HepG2 (cell line): Measurements from ENCODE around the gene THADA. TPM values are rescaled to one million over a fixed set of nuclear protein-coding genes. Genes with fewer than 3 reads are reported as not detected.

ENCODE experiments used
- GTF3A ChIP-seq: sonication (generic); formaldehyde crosslinking; conservative IDR thresholded peaks from 2 replicates; pipeline ENCODE4 v1.4.0; 2020; ENCODE audit warnings: mild to moderate bottlenecking, missing genetic modification reagents
- HBP1 ChIP-seq: IDR thresholded peaks from 2 replicates; pipeline ENCODE4 v1.6.1; 2016; ENCODE audit warnings: low read depth, control low read depth
- RERE ChIP-seq: IDR thresholded peaks from 2 replicates; pipeline ENCODE4 v1.6.1; 2016; ENCODE audit warnings: low read depth, missing genetic modification reagents, missing compliant biosample characterization
- SOX5 ChIP-seq: IDR thresholded peaks from 2 replicates; pipeline ENCODE4 v1.6.1; 2016; ENCODE audit warnings: borderline replicate concordance
- STAT5B ChIP-seq: sonication (generic); formaldehyde crosslinking; IDR thresholded peaks from 2 replicates; pipeline ENCODE4 v1.4.0; 2020; ENCODE audit warnings: missing genetic modification reagents
- TCF7 ChIP-seq: sonication (generic); IDR thresholded peaks from 2 replicates; pipeline ENCODE4 v1.6.1; 2016; ENCODE audit warnings: antibody characterized with exemption, low read depth
- ZNF33A ChIP-seq: sonication (generic); formaldehyde crosslinking; IDR thresholded peaks from 2 replicates; pipeline ENCODE4 v1.5.1; 2020; ENCODE audit warnings: missing genetic modification reagents, mild to moderate bottlenecking, moderate library complexity, borderline replicate concordance
- ZNF367 ChIP-seq: sonication (generic); formaldehyde crosslinking; IDR thresholded peaks from 2 replicates; pipeline ENCODE4 v1.4.0; 2020; ENCODE audit warnings: missing genetic modification reagents, borderline replicate concordance
- ZNF646 ChIP-seq: sonication (generic); formaldehyde crosslinking; IDR thresholded peaks from 2 replicates; pipeline ENCODE4 v1.9.0; 2021; ENCODE audit warnings: mild to moderate bottlenecking, missing genetic modification reagents
- polyA plus RNA-seq, 8 experiments: library from polyadenylated mRNA; depleted of rRNA in 3 of 8; stranded (reverse) in 7 of 8; unstranded in 1 of 8; fragments of >200 nt; fragmentation: Illumina TruSeq in 4 of 8; extraction: Trizol in 4 of 8; gene quantifications; 2 replicates each; pipeline versions ENCODE4 v1.2.1 to v1.2.3, GENCODE V29; 2011 to 2016; ENCODE audit warnings: low read depth in 4 of 8, missing spikeins in 1 of 8, mixed read lengths in 1 of 8; ENCODE audit not compliant: insufficient read depth in 1 of 8
- total RNA-seq, 5 experiments: library from RNA; depleted of rRNA; stranded (reverse); fragments of >200 nt; fragmentation: Illumina TruSeq; extraction: Trizol; gene quantifications; 2 replicates each; pipeline ENCODE4 v1.2.3, GENCODE V29; 2016; ENCODE audit warnings: low read depth in 1 of 5
- TF ChIP-seq, protein P1 (sequence below): sonication (generic); formaldehyde crosslinking; IDR thresholded peaks from 2 replicates; pipeline ENCODE4 v1.5.1; 2020; ENCODE audit warnings: missing genetic modification reagents, mild to moderate bottlenecking, borderline replicate concordance

THADA gene
- total and polyA plus RNA-seq, 2 of the 13 experiments (the other 11 are each of a cell fraction or from before 2014, with no cell fraction given), result 12.7 to 21.7 TPM

- TF ChIP-seq STAT5B (CRISPR knock-in tag), result no peak; the same call in 1 of the 2 replicates
- no peak; the same call in 1 of the 2 replicates for TF ChIP-seq SOX5 (CRISPR knock-in tag)
- 0 out of 2 replicates have a peak, but pooled peaks have one; percentile 77 for TF ChIP-seq GTF3A (CRISPR knock-in tag)
- TF ChIP-seq RERE (CRISPR knock-in tag), result no peak; the same call in 1 of the 2 replicates
- TF ChIP-seq TCF7, result no peak
- peak; percentile 97 for TF ChIP-seq HBP1 (CRISPR knock-in tag)
- TF ChIP-seq, protein P1, sequence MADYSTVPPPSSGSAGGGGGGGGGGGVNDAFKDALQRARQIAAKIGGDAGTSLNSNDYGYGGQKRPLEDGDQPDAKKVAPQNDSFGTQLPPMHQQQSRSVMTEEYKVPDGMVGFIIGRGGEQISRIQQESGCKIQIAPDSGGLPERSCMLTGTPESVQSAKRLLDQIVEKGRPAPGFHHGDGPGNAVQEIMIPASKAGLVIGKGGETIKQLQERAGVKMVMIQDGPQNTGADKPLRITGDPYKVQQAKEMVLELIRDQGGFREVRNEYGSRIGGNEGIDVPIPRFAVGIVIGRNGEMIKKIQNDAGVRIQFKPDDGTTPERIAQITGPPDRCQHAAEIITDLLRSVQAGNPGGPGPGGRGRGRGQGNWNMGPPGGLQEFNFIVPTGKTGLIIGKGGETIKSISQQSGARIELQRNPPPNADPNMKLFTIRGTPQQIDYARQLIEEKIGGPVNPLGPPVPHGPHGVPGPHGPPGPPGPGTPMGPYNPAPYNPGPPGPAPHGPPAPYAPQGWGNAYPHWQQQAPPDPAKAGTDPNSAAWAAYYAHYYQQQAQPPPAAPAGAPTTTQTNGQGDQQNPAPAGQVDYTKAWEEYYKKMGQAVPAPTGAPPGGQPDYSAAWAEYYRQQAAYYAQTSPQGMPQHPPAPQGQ, result no peak
- TF ChIP-seq ZNF33A (CRISPR knock-in tag), result no peak
- TF ChIP-seq ZNF367, result peak; percentile 37; the same call in 1 of the 2 replicates
- TF ChIP-seq ZNF646, result no peak
Measured at GRCh38 chr2:43595603-43596412, at the start of gene THADA (continued).
